Neuronal stem cell (in vitro differentiated cells): ENCODE data around the gene GRIK4.

Experiments
- DNase-seq: peaks from one replicate; pipeline ENCODE4 v3.0.0-alpha.2; 2013; ENCODE audit warnings: low spot score
- H2AFZ ChIP-seq: one replicate; pipeline ENCODE4 v1.6.1; 2013; ENCODE audit warnings: mild to moderate bottlenecking, low read length, inconsistent platforms
- H2AK5ac ChIP-seq: 2 replicates; pipeline ENCODE4 v1.6.1; 2013; ENCODE audit warnings: low read depth, mild to moderate bottlenecking, inconsistent platforms, low read length, moderate library complexity, mixed read lengths
- H2BK120ac ChIP-seq: 2 replicates; pipeline ENCODE4 v1.6.1; 2013; ENCODE audit warnings: low read depth, mild to moderate bottlenecking, inconsistent platforms, low read length, moderate library complexity, mixed read lengths
- H2BK12ac ChIP-seq: one replicate; pipeline ENCODE4 v1.6.1; 2013; ENCODE audit warnings: low read length, inconsistent platforms
- H2BK15ac ChIP-seq: 2 replicates; pipeline ENCODE4 v1.6.1; 2013; ENCODE audit warnings: mild to moderate bottlenecking, low read length, inconsistent platforms, mixed read lengths
- H2BK5ac ChIP-seq: one replicate; pipeline ENCODE4 v1.6.1; 2013; ENCODE audit warnings: inconsistent platforms, mild to moderate bottlenecking, low read length, moderate library complexity
- H3K14ac ChIP-seq: one replicate; pipeline ENCODE4 v1.6.1; 2013; ENCODE audit warnings: low read length, inconsistent platforms
- H3K18ac ChIP-seq: 2 replicates; pipeline ENCODE4 v1.6.1; 2013; ENCODE audit warnings: low read length, inconsistent platforms
- H3K23ac ChIP-seq: 2 replicates; pipeline ENCODE4 v1.6.1; 2013; ENCODE audit warnings: low read depth, mild to moderate bottlenecking, mixed read lengths, low read length, inconsistent platforms; ENCODE audit not compliant: poor library complexity
- H3K27ac ChIP-seq: replicated peaks from 3 replicates; pipeline ENCODE4 v1.5.1; 2013; ENCODE audit warnings: low read length, inconsistent platforms
- H3K27me3 ChIP-seq, 3 experiments: 2 replicates each; pipeline ENCODE4 v1.6.1; 2013; ENCODE audit warnings: low read length in 3 of 3, mild to moderate bottlenecking in 2 of 3, inconsistent platforms in 1 of 3, low read depth in 1 of 3, mixed read lengths in 1 of 3, moderate library complexity in 1 of 3; ENCODE audit not compliant: control insufficient read depth in 3 of 3, insufficient read depth in 3 of 3
- H3K36me3 ChIP-seq, 2 donors: replicated peaks in 1 of 2; 2 replicates each; pipeline ENCODE4 v1.6.1; 2013; ENCODE audit warnings: low read length in 2 of 2; ENCODE audit not compliant: control insufficient read depth in 2 of 2, insufficient read depth in 2 of 2
- H3K4ac ChIP-seq: 2 replicates; pipeline ENCODE4 v1.6.1; 2013; ENCODE audit warnings: inconsistent platforms, mild to moderate bottlenecking, low read length, moderate library complexity
- H3K4me1 ChIP-seq, 2 donors: 1 replicate in 1 of 2; 2 replicates in 1 of 2; pipeline ENCODE4 v1.6.1; 2013; ENCODE audit warnings: low read length in 2 of 2, low read depth in 1 of 2; ENCODE audit not compliant: control insufficient read depth in 2 of 2, insufficient read depth in 1 of 2
- H3K4me2 ChIP-seq: one replicate; pipeline ENCODE4 v1.6.1; 2013; ENCODE audit warnings: mild to moderate bottlenecking, low read length, inconsistent platforms; ENCODE audit not compliant: insufficient read depth, poor library complexity, severe bottlenecking
- H3K4me3 ChIP-seq, 2 donors: 2 replicates each; pipeline ENCODE4 v1.5.1; 2013; ENCODE audit warnings: low read length in 2 of 2, mild to moderate bottlenecking in 2 of 2, inconsistent platforms in 1 of 2, moderate library complexity in 1 of 2
- H3K79me1 ChIP-seq: one replicate; pipeline ENCODE4 v1.6.1; 2013; ENCODE audit warnings: low read depth, mild to moderate bottlenecking, inconsistent platforms, low read length, moderate library complexity
- H3K9ac ChIP-seq: one replicate; pipeline ENCODE4 v1.6.1; 2013; ENCODE audit warnings: mild to moderate bottlenecking, low read depth, low read length, inconsistent platforms; ENCODE audit not compliant: poor library complexity
- H3K9me3 ChIP-seq, 2 donors: replicated peaks in 1 of 2; 2 replicates each; pipeline versions ENCODE3 to v1.6.1; 2013; ENCODE audit warnings: low read length in 2 of 2, mild to moderate bottlenecking in 2 of 2, inconsistent platforms in 1 of 2, low read depth in 1 of 2, mixed read lengths in 1 of 2, moderate library complexity in 1 of 2; ENCODE audit not compliant: control insufficient read depth in 2 of 2, insufficient read depth in 1 of 2
- H4K8ac ChIP-seq: one replicate; pipeline ENCODE4 v1.6.1; 2013; ENCODE audit warnings: low read depth, mild to moderate bottlenecking, inconsistent platforms, low read length, moderate library complexity
- H4K91ac ChIP-seq: one replicate; pipeline ENCODE4 v1.6.1; 2013; ENCODE audit warnings: low read length, low read depth, mild to moderate bottlenecking, inconsistent platforms; ENCODE audit not compliant: poor library complexity
- WGBS, 2 donors: extraction: QIAGEN DNeasy Blood & Tissue Kit; methylation state at CpG; one replicate each; pipeline ENCODE4 v1.1.7; 2013; ENCODE audit warnings: missing lambda C conversion rate in 2 of 2, mixed read lengths in 1 of 2; ENCODE audit not compliant: insufficient read length in 2 of 2, insufficient replicate concordance in 1 of 2; ENCODE audit errors: extremely low coverage in 2 of 2; 5-methylcytosine and 5-hydroxymethylcytosine counted together

The GRIK4 gene

DNA sequence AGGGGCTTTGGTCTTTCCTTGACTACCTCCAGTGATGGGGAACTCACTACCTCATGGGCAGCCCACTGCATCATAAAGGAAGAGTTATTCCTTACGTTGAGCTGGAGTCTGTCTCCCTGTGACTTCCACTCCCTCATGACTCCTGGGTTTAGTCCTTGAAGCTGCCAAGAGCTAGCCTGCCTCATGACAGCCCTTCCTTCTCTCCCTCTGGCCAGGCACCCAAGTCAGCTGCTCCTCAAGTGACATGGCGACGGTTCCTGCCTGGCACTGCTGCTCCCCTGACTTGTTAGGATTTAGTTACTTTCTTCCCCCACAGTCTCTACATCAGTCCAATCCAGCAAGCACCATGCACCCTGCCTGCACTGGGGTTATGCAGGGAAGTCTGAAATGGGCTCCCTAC is 316.3 kb downstream of the GRIK4 start:
- no peak overlapping the region for H3K14ac ChIP-seq
- no peak overlapping the region for H2BK120ac ChIP-seq
- no peaks in the 10 kb centered on the region for H3K27me3 ChIP-seq
- H4K8ac ChIP-seq = no peak overlapping the region
- no peaks in the 10 kb centered on the region for H3K36me3 ChIP-seq
- no peaks in the 10 kb centered on the region for H3K9me3 ChIP-seq
- no peak overlapping the region for H3K4me2 ChIP-seq
- H3K27ac ChIP-seq = no peak overlapping the region
- H3K4me3 ChIP-seq = no peak overlapping the region
- H3K9ac ChIP-seq = peak overlapping the region; percentile 36
- H3K18ac ChIP-seq = peak overlapping the region; percentile 4
- H2BK15ac ChIP-seq = no peak overlapping the region
- no peak overlapping the region for H2AK5ac ChIP-seq
- H2BK12ac ChIP-seq = no peak overlapping the region
- peaks cover 9 to 11% of the 10 kb centered on the region in 2 donors for H3K4me1 ChIP-seq
- H2BK5ac ChIP-seq = no peak overlapping the region
- H3K23ac ChIP-seq = no peak overlapping the region
- H4K91ac ChIP-seq = no peak overlapping the region
- DNase-seq = no peak
- no CpG with 5 or more reads among the region's 3 CpGs for WGBS, 2 donors
- no peaks in the 10 kb centered on the region for H3K79me1 ChIP-seq
- no peak overlapping the region for H2AFZ ChIP-seq
- H3K4ac ChIP-seq = no peak overlapping the region

- Histone ChIP-seq H2BK15ac (no peak overlapping the region), H3K23ac (no peak overlapping the region), H2BK120ac (no peak overlapping the region), H3K14ac (no peak overlapping the region), H2AFZ (no peak overlapping the region), H3K18ac (no peak overlapping the region), H4K8ac (no peak overlapping the region), H3K79me1 (no peaks in the 10 kb centered on the region), H2AK5ac (no peak overlapping the region), H3K27ac (no peak overlapping the region), H2BK5ac (no peak overlapping the region), H3K9me3 (no peaks in the 10 kb centered on the region), H3K4me1 (peaks cover 14 to 16% of the 10 kb centered on the region in 2 donors), H3K4me3 (no peak overlapping the region), H3K4ac (no peak overlapping the region), H3K27me3 (no peaks in the 10 kb centered on the region), H3K36me3 (no peaks in the 10 kb centered on the region), H4K91ac (no peak overlapping the region), H2BK12ac (no peak overlapping the region), H3K4me2 (no peak overlapping the region), H3K9ac (no peak overlapping the region)
- no CpG with 5 or more reads among the region's 5 CpGs for WGBS, 2 donors
- DNase-seq = no peak
These were observed 317.3 kb downstream of the GRIK4 start for GRCh38 chr11:120828847-120829246.

GRCh38 chr11:120830085-120830620 is 318.6 kb downstream of the GRIK4 start:
- Histone ChIP-seq H3K18ac (peak overlapping the region; percentile 33), H3K4me2 (no peak overlapping the region), H3K9ac (no peak overlapping the region), H2AK5ac (no peak overlapping the region), H3K23ac (no peak overlapping the region), H2BK12ac (no peak overlapping the region), H4K8ac (no peak overlapping the region), H3K4ac (no peak overlapping the region), H3K4me1 (peaks cover 23 to 28% of the 10 kb centered on the region in 2 donors), H3K36me3 (no peaks in the 10 kb centered on the region), H3K79me1 (no peaks in the 10 kb centered on the region), H3K14ac (no peak overlapping the region), H3K9me3 (no peaks in the 10 kb centered on the region), H2BK120ac (no peak overlapping the region), H3K27ac (no peak overlapping the region), H2AFZ (no peak overlapping the region), H3K27me3 (no peaks in the 10 kb centered on the region), H4K91ac (no peak overlapping the region), H2BK15ac (no peak overlapping the region), H3K4me3 (no peak overlapping the region), H2BK5ac (no peak overlapping the region)
- WGBS, 2 donors = no CpG with 5 or more reads among the region's 9 CpGs
- no peak for DNase-seq

DNA sequence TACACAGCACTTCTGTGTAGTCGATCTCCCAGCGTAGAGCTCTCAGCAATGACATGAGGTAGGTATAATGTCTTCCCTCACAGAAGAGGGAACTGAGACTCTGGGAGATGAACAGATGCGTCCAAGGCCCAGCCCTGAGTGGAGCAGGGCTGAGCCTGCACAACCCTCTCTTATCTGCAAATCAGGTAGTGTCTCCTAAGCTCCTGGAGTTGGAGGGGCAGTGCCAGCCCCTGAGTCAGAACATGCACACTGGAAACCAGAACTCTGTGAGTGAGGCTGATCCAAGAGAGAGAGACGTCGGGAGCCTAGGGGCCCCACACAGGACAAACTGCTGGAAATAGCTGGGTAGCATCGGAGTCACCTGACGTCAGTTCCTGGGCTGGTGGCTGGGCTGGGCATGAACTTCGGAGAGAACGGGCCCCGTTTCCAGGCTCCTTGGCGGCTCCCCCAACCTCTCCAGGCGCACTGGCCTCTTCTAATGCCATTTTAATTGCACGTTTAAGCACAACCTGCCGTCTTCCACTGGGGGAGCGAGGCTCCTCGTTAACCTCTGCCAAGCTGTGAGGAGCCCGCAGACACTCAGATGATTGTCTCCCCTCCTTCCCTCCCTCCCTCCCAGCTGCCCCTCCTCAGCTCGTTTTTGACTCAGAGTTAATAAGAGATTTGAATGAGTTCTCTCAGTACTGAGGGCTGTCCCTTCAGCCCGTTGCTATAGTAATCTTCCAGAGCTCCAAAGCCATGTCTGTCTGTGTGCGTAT is 321.1 kb downstream of the GRIK4 start:
- Histone ChIP-seq H3K23ac (no peak overlapping the region), H3K4me2 (peak overlapping the region; percentile 21), H3K36me3 (no peaks in the 10 kb centered on the region), H4K91ac (no peak overlapping the region), H3K4ac (no peak overlapping the region), H2BK15ac (peak overlapping the region; percentile 13), H3K18ac (peak overlapping the region; percentile 51), H3K27ac (peak overlapping the region; percentile 32), H3K79me1 (no peaks in the 10 kb centered on the region), H2BK12ac (no peak overlapping the region), H2BK120ac (no peak overlapping the region), H4K8ac (no peak overlapping the region), H3K14ac (no peak overlapping the region), H2BK5ac (no peak overlapping the region), H3K4me3 (no peak overlapping the region), H3K4me1 (peaks cover 29 to 47% of the 10 kb centered on the region in 2 donors), H3K27me3 (no peaks in the 10 kb centered on the region), H2AK5ac (no peak overlapping the region), H3K9me3 (no peaks in the 10 kb centered on the region), H3K9ac (no peak overlapping the region), H2AFZ (peak overlapping the region; percentile 75)
- WGBS, 2 donors = no CpG with 5 or more reads among the region's 20 CpGs
- peak; percentile 32 for DNase-seq
